ENCODE measurements around the gene CREB3L2. TPM values are rescaled to one million over a fixed set of nuclear protein-coding genes. Genes with fewer than 3 reads are reported as not detected.
A peak's percentile ranks its signal among the peaks of the same experiment; 100 is the strongest.

The CREB3L2 gene
- total and polyA plus RNA-seq, 8 donors: 5.8 to 258 (median 23.6) TPM

DNA sequence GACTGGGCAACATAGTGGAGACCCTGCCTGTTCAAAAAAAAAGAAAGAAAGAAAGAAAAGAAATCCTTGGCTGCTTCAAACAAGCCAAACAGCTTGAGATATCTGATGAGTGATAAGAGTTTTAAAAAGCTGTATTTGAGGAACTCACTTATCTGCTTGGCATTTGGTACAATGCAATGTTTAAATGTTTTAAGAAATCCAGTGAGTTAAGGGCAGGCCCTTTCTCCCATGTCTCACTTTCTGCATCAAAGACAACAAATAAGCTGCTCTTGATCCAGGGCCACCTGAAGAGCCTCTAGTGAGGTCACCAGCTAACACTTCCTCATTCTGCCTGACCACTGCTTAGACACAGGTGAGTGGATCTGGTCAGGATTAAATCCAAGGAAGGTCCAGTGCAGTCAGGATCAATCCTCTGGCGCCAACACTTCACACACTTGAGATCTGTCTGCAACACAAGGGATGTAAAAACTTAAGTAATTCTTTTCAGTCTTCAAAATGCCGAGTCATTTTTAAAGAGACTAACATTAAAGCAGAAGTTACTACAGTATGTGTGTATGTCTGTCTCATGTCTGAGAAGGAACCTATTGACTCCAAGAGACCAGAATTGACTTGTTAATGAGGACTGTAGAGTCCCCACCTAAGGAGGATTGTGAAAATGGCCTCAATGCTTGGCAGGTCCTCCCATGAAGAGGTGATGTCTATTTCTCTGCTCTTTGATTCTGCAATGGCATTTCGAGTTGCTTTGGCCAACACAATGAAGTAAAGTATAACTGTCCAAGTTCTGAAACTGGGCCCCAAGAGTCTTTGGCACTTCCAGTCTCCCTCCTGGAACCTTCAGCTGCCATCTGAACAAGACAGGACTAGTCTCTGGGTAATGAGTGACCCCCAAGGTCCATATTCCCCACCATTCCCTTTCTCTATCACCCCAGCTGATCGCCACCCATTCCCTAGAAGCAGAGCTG is 43.1 kb downstream of the CREB3L2 start:
- peak overlapping the region; percentile 5 to 86 (median 45) for H3K27ac ChIP-seq
- no peak overlapping the region for H3K4me3 ChIP-seq
- H3K27me3 ChIP-seq: no peaks in the 10 kb centered on the region
- TF ChIP-seq POLR2A (IDR thresholded peaks at IDR 0.05) (no peak), EP300 (IDR thresholded peaks at IDR 0.05) (no peak), POLR2AphosphoS5 (IDR thresholded peaks at IDR 0.05) (no peak)
- TF ChIP-seq, protein P1, sequence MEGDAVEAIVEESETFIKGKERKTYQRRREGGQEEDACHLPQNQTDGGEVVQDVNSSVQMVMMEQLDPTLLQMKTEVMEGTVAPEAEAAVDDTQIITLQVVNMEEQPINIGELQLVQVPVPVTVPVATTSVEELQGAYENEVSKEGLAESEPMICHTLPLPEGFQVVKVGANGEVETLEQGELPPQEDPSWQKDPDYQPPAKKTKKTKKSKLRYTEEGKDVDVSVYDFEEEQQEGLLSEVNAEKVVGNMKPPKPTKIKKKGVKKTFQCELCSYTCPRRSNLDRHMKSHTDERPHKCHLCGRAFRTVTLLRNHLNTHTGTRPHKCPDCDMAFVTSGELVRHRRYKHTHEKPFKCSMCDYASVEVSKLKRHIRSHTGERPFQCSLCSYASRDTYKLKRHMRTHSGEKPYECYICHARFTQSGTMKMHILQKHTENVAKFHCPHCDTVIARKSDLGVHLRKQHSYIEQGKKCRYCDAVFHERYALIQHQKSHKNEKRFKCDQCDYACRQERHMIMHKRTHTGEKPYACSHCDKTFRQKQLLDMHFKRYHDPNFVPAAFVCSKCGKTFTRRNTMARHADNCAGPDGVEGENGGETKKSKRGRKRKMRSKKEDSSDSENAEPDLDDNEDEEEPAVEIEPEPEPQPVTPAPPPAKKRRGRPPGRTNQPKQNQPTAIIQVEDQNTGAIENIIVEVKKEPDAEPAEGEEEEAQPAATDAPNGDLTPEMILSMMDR (IDR thresholded peaks at IDR 0.05): no peak
- DNase-seq: no peak
- peaks cover 0 to 5% (median 2%) of the 10 kb centered on the region in 4 donors for H3K36me3 ChIP-seq
- WGBS, 5 donors: 84 to 92% (median 86%) methylated on average over 4 of the region's 4 CpGs
- no peaks in the 10 kb centered on the region for H3K9me3 ChIP-seq
- intact Hi-C loops (cut with DNase I; ENCODE audit: low total_unique reads): no loop called here
- peaks cover 30 to 78% (median 57%) of the 10 kb centered on the region in 4 donors for H3K4me1 ChIP-seq

DNA sequence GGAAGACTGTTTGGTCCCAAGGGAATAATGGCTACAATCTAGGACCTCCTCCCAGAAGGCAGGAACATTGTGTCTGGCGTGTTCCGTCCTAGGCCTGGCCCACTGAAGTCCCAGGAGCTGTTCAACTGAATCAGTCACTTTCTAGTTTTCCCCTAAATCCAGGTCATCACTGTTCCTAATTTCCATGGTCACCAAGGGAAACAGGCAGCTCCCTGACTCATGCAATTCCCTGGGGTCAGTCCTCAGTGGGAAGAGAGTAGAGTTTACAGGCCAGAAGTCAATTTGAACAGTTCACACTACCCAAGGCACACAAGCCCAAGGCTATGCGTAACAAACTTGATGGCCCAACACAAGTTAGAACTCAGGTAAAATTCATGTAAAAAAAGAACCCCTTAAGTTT is 44.0 kb downstream of the CREB3L2 start:
- H3K27ac ChIP-seq: peak overlapping the region in 4 of 5 donors; percentile 22 to 86 (median 54)
- TF ChIP-seq POLR2A (IDR thresholded peaks at IDR 0.05): no peak
- TF ChIP-seq, protein P1 (IDR thresholded peaks at IDR 0.05): no peak
- no peak for TF ChIP-seq POLR2AphosphoS5 (IDR thresholded peaks at IDR 0.05)
- TF ChIP-seq EP300 (IDR thresholded peaks at IDR 0.05): no peak
- H3K36me3 ChIP-seq: peaks cover 0 to 5% (median 2%) of the 10 kb centered on the region in 4 donors
- H3K4me1 ChIP-seq: peaks cover 30 to 79% (median 57%) of the 10 kb centered on the region in 4 donors
- no peaks in the 10 kb centered on the region for H3K9me3 ChIP-seq
- no peaks in the 10 kb centered on the region for H3K27me3 ChIP-seq
- intact Hi-C loops (cut with DNase I; ENCODE audit: low total_unique reads): no loop called here
- H3K4me3 ChIP-seq: no peak overlapping the region
- no peak for DNase-seq
- WGBS, 5 donors: 91 to 96% (median 94%) methylated on average over 3 of the region's 3 CpGs

DNA sequence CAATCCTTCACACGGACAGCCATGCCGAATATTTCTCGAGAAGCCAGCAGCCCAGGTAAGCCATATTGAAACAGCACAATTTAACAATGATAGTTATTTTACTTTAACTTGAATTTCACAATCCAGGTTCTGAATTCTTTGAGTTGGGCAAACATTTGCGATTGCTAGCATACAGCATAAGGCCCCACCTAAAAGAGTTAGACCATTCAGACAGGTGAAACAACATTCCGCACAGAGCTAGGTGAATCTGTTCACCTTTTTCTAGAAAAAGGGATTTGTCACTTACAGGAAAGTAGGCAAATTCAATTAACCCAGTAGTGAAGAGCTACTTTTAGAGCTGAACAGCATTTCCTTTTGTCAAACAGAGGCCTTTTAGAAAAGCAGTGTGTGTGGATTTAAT is 45.3 kb downstream of the CREB3L2 start:
- 75 to 88% (median 86%) methylated on average over 5 of the region's 5 CpGs for WGBS, 5 donors
- TF ChIP-seq POLR2AphosphoS5 (IDR thresholded peaks at IDR 0.05) (no peak), POLR2A (IDR thresholded peaks at IDR 0.05) (no peak), EP300 (IDR thresholded peaks at IDR 0.05) (no peak)
- TF ChIP-seq, protein P1 (IDR thresholded peaks at IDR 0.05): no peak
- DNase-seq: no peak
- no peaks in the 10 kb centered on the region for H3K9me3 ChIP-seq
- H3K27me3 ChIP-seq: no peaks in the 10 kb centered on the region
- H3K4me3 ChIP-seq: no peak overlapping the region
- H3K4me1 ChIP-seq: peaks cover 42 to 85% (median 64%) of the 10 kb centered on the region in 4 donors
- peaks cover 0 to 5% (median 0%) of the 10 kb centered on the region in 4 donors for H3K36me3 ChIP-seq
- intact Hi-C loops (cut with DNase I; ENCODE audit: low total_unique reads): no loop called here
- peak overlapping the region in 4 of 5 donors; percentile 40 to 86 (median 70) for H3K27ac ChIP-seq

DNA sequence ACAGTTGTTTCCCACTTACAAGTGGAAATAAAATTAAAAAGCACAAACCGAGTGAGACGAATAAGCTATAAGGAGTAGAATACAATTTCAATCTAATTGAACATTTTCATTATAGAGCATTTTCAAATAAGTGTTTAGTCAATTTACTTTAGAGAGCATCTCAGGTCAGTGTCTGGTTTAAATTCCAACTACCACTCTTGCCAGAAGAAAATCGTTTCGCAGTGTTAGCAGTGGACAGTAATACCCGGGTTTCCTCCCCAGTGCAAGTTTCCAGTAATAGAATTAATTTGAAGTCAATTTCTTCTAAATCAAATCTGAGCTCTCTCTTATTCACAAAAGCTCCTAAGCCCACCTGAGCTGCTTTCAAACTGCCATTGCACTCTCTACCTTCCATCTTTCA is 45.7 kb downstream of the CREB3L2 start:
- Histone ChIP-seq H3K36me3 (peaks cover 0 to 5% (median 0%) of the 10 kb centered on the region in 4 donors), H3K27me3 (no peaks in the 10 kb centered on the region), H3K4me3 (no peak overlapping the region), H3K4me1 (peaks cover 45 to 85% (median 67%) of the 10 kb centered on the region in 4 donors), H3K9me3 (no peaks in the 10 kb centered on the region), H3K27ac (peak overlapping the region in 4 of 5 donors; percentile 40 to 86 (median 70))
- 57 to 81% (median 74%) methylated on average over 5 of the region's 5 CpGs for WGBS, 5 donors
- intact Hi-C loops (cut with DNase I; ENCODE audit: low total_unique reads): no loop called here
- no peak for DNase-seq
- TF ChIP-seq POLR2AphosphoS5 (IDR thresholded peaks at IDR 0.05): no peak
- no peak for TF ChIP-seq EP300 (IDR thresholded peaks at IDR 0.05)
- TF ChIP-seq, protein P1 (IDR thresholded peaks at IDR 0.05): no peak
- no peak for TF ChIP-seq POLR2A (IDR thresholded peaks at IDR 0.05)
